Occipital lobe (tissue), 2 donors: ENCODE data around the gene RBM39. TPM values are rescaled to one million over a fixed set of nuclear protein-coding genes. Genes with fewer than 3 reads are reported as not detected.
"Not testable (repeated sequence)": the region's sequence is repeated elsewhere in the genome, so short reads cannot be mapped to it uniquely, and the experiment has no call there.

Source experiments
- DNase-seq: peaks from one replicate; lab custom pipeline; 2025; lab: John Stamatoyannopoulos, UW
- total RNA-seq: library from RNA; depleted of rRNA; stranded (reverse); fragments of >200 nt; gene quantifications from one replicate; pipeline ENCODE4 v1.2.3, GENCODE V29; 2014

Gene RBM39
- total RNA-seq, 1 donor from 2014 or later = 490 TPM

DNA sequence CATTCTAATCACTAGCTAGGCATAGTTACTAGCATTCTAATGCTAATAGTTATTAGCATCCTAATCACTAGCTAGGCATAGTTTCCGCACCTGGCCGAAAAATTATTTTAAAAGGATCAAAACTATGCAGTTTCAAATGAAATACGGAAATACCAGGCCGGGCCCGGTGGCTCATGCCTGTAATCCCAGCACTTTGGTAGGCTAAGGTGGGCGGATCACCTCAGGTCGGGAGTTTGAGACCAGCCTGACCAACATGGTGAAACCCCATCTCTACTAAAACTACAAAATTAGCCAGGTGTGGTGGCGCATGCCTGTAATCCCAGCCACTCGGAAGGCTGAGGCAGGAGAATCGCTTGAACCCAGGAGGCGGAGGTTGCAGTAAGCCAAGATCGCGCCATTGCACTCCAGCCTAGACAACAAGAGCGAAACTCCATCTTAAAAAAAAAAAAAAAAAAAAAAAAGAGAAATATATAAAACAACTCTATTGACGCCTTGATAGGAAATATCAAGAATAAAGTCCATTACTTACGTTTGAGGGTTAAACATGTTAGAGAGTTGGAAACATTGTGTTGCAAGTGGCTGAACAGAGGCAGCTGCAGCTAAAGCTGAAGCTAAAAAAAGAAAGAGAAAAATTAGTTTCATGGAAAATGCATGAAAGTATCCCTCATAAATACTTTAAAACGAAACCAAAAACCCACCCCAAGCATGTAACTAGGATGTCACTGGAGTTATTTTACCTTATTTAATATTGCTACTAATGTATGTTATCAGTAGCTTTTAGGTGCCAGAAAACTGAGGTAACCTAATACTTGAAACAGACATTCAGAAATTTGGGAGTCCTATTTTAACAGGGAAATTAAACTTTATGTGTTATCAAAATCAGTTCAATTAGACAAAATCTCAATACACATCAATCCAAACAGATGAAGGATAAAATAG lies 35.2 kb downstream of the RBM39 start:
- DNase-seq = not testable (repeated sequence)

GRCh38 chr20:35705894-35706293 lies 36.2 kb downstream of the RBM39 start:
- DNase-seq = not testable (repeated sequence)

GRCh38 chr20:35704514-35705261 lies 37.4 kb downstream of the RBM39 start:
- no peak for DNase-seq

DNA sequence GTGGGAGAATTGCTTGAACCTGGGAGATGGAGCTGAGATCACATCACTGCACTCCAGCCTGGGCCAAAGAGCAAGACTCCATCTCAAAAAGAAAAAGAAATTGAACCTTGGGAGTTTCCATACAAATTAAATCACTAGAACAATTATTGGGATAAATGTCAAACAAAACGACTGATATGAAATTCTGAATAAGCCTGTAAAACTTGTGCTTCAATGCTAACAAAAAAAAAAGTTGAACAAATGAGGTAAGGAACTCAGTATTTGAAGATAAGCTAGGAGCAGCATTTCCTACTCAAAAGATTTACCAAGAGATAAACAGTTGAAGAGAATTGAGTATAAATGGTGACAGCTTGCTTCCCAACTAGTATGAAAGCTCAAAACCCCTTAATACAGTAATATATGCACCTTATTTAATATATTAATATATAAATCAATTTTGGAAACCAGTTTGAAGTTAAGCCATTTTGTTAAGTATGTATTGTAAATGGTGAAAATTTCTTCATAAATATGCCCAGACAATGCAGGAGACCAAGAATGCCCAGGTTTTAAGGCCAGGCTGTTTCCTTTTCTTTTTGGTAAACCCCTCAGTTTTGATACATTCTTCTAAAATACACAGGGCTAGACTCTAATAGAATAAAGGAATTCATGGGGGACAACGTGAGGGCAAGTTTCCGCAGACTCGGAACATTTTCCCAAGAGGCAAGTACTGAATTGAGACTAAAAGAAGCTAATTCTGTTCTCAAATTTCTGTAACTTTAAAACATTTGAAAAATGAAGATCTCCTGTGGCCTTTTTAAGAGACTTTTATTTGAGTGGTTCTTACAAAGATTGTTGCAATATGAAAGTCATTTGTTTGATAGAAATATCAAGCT lies 39.0 kb downstream of the RBM39 start:
- DNase-seq = no peak

GRCh38 chr20:35702051-35702823 lies 39.8 kb downstream of the RBM39 start:
- no peak for DNase-seq

- no peak for DNase-seq
Observed at GRCh38 chr20:35700625-35701148, 41.4 kb downstream of the RBM39 start.

GRCh38 chr20:35699957-35700624 lies 42.0 kb downstream of the RBM39 start:
- no peak for DNase-seq

GRCh38 chr20:35699127-35699956 lies 42.7 kb downstream of the RBM39 start, which contains the start of the genes NFS1 and ROMO1:
TSS of gene NFS1 (minus strand) at chr20:35699352. CDS start at chr20:35699288, 64 bp downstream.
TSS of gene ROMO1 (plus strand) at chr20:35699405. CDS start at chr20:35699633, 228 bp downstream.
- DNase-seq = peak; percentile 75

GRCh38 chr20:35698298-35699126 lies 43.5 kb downstream of the RBM39 start:
- DNase-seq = no peak

DNA sequence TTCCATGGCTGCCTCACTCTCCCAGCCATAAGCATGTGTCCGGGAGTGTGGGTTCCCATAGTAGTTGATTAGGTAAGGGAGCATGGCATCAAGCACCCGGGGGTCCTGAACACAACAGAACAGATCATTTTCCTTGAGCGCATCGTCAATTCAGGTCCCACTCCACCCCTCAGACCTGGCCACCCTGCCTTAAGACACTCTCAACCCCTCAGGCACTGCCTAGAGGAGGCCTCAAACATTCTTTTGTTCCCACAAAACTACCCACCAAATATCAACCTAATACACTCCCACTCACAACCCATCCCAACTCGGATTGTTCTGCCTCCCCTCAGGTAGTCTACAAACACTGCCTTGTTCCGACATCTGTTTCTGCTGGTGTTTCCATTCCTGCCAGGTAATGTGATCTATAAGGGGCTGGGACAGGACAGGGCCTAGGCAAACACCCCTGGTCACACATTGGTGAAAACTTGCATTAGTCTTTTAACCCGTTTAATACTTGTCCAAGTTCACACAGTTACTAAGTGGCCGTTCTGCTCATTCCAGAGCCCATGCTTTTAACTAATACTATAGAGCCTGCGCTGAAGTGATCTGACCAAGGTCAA lies 44.3 kb downstream of the RBM39 start:
- no peak for DNase-seq

DNA sequence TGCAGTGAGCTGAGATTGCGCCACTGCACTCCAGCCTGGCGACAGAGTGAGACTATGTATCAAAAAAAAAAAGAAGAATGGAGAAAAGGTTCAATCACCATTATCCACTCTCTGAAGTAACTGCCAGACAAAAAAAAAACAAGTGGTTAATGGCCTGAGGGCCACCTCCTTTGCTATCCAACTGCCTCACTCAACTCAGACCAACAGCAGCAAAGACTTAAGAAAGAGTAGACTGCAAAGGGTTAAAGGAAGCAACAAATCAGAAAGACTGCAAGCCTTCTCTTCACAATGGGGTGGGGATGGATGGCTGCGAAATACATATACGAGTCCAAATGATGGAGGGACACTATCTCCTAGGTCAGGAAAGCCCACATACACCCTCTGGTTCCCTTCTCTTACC lies 46.1 kb downstream of the RBM39 start:
- DNase-seq = no peak

GRCh38 chr20:35695245-35695749 lies 46.8 kb downstream of the RBM39 start:
- no peak for DNase-seq

- no peak for DNase-seq
Observed at GRCh38 chr20:35690265-35690664, 51.8 kb downstream of the RBM39 start.

DNA sequence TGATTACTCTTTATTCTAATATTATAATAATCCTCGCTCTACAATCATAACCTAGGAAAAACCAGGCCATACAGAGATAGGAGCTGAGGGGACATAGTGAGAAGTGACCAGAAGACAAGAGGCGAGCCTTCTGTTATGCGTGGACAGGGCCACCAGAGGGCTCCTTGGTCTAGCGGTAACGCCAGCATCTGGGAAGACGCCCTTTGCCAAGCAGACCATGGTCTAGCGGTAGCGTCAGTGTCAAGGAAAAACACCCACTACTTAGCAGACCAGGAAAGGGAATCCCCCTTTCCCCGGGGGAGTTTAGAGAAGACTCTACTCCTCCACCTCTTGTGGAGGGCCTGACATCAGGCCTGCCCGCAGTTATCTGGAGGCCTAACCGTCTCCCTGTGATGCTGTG lies 55.2 kb downstream of the RBM39 start:
- not testable (repeated sequence) for DNase-seq

DNA sequence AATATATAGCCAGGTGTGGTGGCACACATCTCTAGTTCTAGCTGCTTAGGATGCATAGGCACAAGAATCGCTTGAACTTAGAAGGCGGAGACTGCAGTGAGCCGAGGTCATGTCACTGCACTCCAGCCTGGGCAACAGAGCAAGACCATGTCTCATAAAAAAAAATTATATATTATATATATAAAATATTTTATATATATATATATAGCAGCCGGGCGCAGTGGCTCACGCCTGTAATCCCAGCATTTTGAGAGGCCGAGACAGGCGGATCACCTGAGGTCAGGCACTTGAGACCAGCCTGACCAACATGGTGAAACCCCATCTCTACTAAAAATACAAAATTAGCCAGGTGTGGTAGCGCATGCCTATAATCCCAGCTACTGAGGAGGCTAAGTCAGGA lies 56.7 kb downstream of the RBM39 start:
- DNase-seq = not testable (repeated sequence)

DNA sequence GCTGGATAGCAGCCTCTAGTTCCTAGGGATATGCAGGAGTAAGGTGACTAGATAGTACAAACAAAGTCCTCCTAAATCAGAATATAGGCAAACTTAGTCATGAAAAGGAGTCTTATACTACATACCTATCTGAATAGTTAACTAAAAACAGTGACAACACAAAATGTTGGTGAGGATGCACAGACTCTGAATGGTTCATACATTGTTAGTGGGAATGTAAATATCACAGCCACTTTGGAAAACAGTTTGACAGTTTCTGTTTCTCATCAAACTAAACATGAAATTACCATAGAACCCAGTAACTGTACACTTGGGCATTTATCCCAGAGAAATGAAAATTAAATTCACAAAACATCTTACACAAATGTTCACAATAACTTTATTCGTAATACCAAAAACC lies 60.1 kb downstream of the RBM39 start:
- no peak for DNase-seq
